GM20000 (cell line): ENCODE data around the gene TULP1.

Source experiments
- DNase-seq: peaks from one replicate; pipeline ENCODE4 v3.0.0; 2012; ENCODE audit warnings: low spot score
- CTCF ChIP-seq: IDR thresholded peaks from 2 replicates; pipeline ENCODE4 v1.5.1; 2012; ENCODE audit warnings: mild to moderate bottlenecking, control low read depth; ENCODE audit errors: extremely low read depth, missing control alignments

The TULP1 gene

GRCh38 chr6:35534407-35535170, 21.9 kb upstream of the TULP1 start:
- DNase-seq, result no peak
- no peak for TF ChIP-seq CTCF

- no peak for TF ChIP-seq CTCF
These were observed 21.3 kb upstream of the TULP1 start for GRCh38 chr6:35533981-35534380.

GRCh38 chr6:35532126-35532525, 19.4 kb upstream of the TULP1 start:
- DNase-seq, result no peak
- no peak for TF ChIP-seq CTCF

More at GRCh38 chr6:35533981-35534380, 21.3 kb upstream of the TULP1 start:
- DNase-seq, result no peak

- no peak for TF ChIP-seq CTCF
- no peak for DNase-seq
These were observed 11.8 kb upstream of the TULP1 start for GRCh38 chr6:35524380-35525020.

GRCh38 chr6:35522660-35523658, 10.3 kb upstream of the TULP1 start:
- peak; percentile 97 for TF ChIP-seq CTCF
- DNase-seq, result peak; percentile 84

- DNase-seq, result no peak
- TF ChIP-seq CTCF, result no peak
These were observed 9.5 kb upstream of the TULP1 start for GRCh38 chr6:35522151-35522550.
